GM18909 (cell line): Measurements from ENCODE around the gene ORM2.

Experiments used
- ATAC-seq: cut with Tn5 transposase; IDR thresholded peaks from one replicate; pipeline ENCODE4 v1.9.1; 2021; ENCODE audit warnings: mild to moderate bottlenecking; ENCODE audit not compliant: unreplicated experiment, poor library complexity

The ORM2 gene

GRCh38 chr9:114346146-114346545 is 16.5 kb downstream of the ORM2 start:
- no peak for ATAC-seq

DNA sequence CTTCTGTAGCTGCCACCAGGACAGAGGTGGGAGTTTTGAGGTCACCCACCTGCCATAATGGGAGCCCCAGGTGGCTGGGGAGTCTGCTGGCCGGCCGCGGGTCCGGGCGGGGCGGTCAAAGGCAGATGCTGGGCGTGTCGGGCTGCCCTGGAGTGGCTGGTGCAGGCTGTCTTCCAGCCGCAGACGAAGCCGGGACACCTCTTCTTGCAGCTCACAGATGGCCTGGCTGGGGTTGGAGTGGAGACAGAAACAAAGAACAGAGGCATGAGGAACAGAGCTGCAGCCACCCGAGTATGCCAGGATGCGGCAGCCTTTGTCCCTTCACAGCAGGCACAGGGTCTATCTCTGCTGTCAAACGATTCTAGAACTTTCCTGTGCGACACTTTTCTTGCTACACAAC is 18.0 kb downstream of the ORM2 start:
- no peak for ATAC-seq

DNA sequence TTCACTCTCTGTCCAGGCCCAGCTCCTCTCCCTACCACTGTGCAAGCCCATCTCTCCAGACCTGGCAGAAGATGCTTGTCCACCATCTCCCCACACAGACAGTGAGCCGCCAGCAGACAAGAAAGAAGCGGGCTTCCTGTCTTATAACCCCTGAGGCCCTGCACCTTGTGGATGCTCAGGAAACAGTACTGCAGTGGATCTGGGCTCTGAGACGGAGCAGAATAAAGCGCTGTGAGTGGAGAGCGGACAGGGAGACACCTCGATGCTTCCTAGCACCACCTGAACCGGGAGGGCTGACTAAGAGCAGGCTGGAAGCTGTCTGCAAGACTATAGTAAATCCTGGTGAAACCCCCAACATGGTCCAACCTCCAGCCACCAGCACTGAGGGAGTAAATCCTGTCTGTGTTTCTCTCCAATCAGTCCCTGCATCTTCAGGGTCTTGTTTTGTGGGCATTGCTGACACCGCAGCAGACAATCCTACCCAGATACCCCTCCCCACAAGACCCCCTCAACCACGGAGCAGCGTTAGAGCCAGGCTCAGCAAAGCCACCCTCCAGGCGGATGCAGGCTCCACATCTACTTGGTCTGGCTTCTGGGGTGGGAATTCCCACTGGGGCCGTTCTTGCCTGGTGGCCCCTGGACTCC is 18.7 kb downstream of the ORM2 start:
- no peak for ATAC-seq

- peak; percentile 93 for ATAC-seq
These were observed 19.3 kb downstream of the ORM2 start for GRCh38 chr9:114348906-114349482.

GRCh38 chr9:114349713-114350480 is 20.2 kb downstream of the ORM2 start:
- ATAC-seq, result no peak

- ATAC-seq, result no peak
These were observed 21.1 kb downstream of the ORM2 start for GRCh38 chr9:114350636-114351401.

DNA sequence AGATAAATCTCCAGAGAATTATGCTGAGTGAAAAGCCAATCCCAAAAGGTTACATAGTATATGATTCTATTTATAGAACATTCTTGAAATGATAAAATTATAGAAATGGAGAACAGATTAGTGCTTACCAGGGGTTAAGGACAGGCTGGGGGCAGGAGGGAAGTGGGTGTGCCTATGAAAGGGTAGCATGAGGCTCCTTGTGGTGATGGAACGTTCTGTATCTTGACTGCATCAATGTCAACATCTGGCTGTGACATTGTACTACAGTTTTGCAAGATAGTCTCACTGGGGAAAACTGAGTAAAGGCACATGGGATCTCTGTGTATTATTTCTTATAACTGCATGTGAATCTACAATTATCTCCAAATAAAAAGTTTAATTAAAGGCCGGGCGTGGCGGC is 22.3 kb downstream of the ORM2 start:
- ATAC-seq, result no peak

DNA sequence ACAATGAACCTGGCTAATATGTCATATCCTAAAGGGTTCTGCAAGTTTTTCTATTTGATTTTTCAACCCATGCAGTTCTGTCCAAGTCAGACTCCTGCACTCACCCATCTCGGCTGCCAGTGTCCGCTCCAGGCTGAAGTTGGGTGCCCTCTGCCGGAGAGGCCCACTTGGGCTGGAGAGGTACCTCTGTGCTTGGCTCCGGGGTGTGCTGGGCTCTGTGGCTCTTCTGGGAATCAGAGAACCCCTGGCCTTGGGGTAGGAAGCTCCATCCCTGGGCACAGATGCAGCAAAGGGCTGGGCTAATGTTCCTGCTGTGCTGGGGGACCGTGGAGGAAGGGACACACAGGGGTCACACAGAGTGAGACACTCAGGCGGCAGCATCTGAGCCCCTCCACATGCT is 26.2 kb downstream of the ORM2 start:
- no peak for ATAC-seq

DNA sequence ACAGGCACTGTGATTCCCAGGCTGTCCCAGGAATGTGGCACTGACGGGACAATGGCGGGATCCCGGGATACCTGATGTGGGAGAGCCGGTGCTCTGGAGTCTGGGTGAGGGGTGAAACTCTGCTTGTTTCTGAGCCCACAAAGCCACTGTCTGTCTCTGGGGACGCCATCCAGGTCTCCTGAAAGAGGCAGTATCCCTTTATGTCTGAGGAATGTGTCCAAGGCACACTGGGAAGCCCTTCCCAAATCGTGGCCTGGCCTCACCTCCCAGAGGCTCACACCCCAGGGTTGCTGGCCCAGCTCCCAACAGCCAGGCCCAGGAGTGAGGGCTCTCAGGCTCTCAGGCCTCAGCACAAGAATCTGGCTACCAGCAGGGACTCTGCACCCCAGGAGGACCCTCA is 27.1 kb downstream of the ORM2 start:
- no peak for ATAC-seq

GRCh38 chr9:114357360-114357759 is 27.7 kb downstream of the ORM2 start:
- ATAC-seq, result no peak

DNA sequence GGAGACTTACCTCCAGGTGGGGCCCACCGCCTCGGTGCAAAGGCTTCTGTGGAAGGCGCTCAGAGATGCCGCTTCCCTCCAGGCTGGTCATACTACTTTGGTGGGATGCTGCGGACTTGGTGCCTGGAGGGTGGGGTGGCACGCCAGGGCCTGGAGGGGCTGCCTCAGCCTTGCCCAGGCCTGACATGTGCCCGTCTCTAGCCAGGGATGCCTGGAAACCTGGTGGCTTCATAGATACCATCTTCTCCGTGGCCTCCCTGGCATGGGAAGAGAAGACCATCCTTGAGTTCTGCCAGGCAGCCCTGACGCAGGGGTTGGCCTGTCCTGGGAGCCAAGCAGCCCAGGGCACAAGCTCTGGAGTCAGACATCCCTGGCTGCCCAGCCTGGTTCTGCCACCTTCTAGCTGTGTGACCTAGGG is 28.3 kb downstream of the ORM2 start:
- ATAC-seq, result no peak

GRCh38 chr9:114359801-114360200 is 30.1 kb downstream of the ORM2 start:
- ATAC-seq, result no peak

GRCh38 chr9:114361542-114361941 is 31.9 kb downstream of the ORM2 start:
- no peak for ATAC-seq

DNA sequence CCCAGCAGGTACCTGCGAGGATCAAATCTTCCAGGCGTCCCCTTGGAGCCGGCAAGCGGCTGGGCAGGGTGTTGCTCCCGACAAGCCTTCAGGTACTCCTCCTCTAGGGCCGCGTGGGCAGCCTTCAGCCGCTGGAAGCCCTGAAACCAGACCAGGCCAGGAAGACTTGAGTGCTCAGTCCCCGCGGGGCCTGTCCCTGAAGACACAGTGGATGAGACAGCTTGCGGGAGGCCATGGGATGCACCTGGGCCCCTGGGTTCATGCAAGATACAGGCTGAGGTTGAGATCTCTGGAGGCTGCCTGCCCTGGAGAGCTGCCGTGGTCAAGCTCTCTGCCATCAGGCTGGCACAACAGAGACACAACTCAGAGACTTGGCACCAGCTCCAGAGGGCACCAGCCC is 32.7 kb downstream of the ORM2 start:
- no peak for ATAC-seq

DNA sequence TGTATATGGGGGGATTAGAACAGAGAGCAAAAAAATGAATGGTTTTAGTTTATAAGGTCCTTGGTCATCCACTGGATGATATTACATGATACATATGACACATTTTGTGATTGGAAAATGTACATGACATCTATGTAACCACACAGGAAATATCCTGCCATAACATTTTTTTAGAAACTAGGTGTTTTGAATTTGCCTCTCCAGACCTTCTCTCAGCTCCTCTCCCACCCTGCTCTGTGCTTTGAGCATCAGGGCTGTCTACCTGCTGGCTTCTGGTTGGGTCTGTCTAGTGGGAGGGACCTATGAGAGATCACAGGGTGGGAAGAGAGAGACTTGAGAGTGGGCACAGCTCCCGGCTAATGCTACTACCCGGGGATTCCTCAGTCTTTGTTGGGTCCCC is 33.8 kb downstream of the ORM2 start:
- no peak for ATAC-seq

DNA sequence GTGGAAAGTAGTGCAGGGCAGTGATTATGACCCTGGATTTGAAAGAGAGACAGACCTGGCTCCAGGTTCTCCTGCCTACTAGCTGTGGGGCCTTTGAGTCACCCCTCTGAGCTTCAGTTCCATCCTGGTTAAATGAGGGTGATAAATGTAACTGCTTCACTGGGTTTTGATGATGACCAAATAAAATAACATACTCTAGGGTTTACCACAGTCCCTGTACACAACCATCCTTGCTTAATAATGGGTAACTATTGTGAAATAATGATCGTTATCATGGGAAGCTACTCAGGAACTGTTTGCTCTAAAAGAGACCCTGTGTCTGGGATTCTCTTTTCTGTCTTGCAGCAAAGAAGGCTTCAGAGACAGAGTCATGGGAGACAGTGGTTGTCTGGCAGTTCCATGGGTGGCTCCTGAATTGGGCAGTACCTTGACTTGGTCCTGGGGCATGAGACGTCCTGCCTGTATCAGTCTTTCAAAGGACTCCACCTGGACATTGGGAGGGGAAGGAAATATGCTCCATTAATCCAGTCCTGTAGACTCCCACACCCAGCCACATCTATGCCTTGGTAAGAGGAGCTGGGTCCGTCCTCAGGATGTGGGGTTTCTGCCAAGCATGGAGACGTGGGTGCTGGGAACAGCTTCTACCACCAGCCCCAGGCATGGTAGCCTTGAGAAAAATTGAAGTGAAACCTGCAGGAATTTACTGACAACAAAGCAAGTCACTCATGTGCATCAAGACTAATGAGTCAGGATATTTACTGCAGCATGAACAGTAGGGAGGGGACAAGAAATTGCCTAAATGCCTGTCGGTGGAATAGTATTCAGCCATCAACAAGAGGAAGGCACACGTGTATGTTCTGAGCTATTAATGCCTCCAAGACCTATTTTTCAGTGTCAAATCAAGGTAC is 34.7 kb downstream of the ORM2 start:
- ATAC-seq, result no peak

- ATAC-seq, result no peak
These were observed 35.5 kb downstream of the ORM2 start for GRCh38 chr9:114365194-114365593.

DNA sequence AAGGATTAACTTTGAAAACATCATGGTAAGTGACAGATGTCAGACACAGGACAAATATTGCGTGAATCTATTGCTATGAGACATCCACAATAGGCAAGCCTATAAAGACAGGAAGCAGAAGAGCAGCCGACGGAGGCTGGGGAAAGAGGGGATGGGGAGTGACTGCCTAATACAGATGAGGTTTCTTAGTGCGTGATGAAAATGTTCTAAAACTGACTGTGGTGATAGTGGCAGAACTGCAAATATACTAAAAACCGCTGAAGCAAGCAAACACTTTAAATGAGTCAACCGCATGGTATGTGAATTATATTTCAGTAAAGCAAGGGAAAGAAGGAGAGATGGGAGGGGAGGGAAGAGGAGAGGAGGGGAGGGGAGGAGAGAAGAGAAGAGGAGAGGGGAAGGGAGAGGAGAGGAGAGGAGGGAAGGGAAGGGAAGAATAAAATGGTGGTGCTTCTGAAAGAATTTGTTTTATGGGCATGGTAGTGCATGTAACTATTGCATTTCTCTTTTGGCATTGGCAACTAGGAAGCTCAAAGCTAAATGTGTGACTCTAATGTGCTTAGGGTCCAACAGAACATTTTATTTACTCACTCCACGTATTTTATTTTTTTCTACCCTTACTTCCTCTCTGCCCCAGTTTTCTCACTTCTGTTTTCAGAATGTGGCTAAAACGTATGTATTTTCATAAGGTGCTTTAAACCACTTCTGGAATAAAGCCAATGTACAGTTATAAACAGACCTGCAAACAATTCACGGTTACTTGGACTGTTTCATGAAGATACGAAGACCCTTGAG is 36.9 kb downstream of the ORM2 start:
- ATAC-seq, result peak; percentile 50

DNA sequence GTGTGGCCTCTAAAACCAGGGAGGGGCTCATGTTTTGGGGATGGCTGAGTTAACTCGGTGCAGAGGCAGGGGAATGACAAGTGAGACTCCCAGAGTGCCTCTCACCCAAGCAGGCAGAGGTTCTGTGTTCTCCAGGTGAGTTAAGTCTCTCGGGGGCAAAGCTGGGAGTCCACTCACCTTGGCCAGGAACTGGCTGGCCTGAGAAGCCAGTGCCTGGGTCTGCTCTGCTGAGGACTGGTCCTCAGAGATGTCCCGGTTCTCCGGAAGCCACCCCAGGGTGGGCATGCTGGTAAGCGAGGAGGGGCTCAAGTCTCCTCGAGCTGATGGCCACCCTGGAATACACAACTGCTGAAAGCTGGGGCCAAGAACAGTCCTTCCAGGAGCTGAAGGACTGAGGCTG is 37.7 kb downstream of the ORM2 start:
- no peak for ATAC-seq
